ENCODE measurements around the gene MAFG. TPM values are rescaled to one million over a fixed set of nuclear protein-coding genes. Genes with fewer than 3 reads are reported as not detected.

The MAFG gene
- total and polyA plus RNA-seq, 2 of the 13 experiments (the other 11 are each of a cell fraction or from before 2014, with no cell fraction given): 14.5 to 20.0 TPM

DNA sequence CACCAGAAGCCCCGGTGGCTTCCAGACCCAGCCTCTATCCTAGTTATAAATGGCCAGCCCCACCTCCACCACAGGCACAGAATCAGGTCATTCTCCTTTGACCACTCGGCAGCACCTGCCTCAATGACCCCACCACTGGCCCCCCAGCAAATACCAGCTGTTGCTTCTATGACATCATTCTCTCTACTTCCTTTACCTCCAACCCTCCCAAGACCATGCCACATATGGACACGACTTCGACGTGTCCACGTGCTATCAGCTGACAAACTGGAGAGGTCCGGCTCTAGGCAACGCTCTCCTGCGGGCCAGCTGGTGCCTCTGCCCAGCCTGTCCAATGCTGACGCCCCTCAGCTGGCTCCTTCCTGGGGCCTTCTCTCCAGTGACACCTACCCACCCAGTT lies 42.1 kb downstream of the MAFG start:
- FAIRE-seq: no peak

GRCh38 chr17:81884968-81885367 lies 42.6 kb downstream of the MAFG start:
- Histone ChIP-seq H3K9me3 (ENCODE audit: low read length) (no peaks in the 10 kb centered on the region), H3K36me3 (replicated peaks in 1 of 2; ENCODE audit: control insufficient read depth in 1 of 2, insufficient read depth in 2 of 2, low read length in 2 of 2) (peaks cover 42 to 73% of the 10 kb centered on the region in 2 experiments), H3K27me3 (ENCODE audit: control insufficient read depth in 1 of 2, insufficient read depth in 2 of 2, low read length in 2 of 2) (no peaks in the 10 kb centered on the region), H3K4me1 (ENCODE audit: insufficient read depth, low read length) (peaks cover 16% of the 10 kb centered on the region), H3K79me2 (ENCODE audit: insufficient read depth, low read length) (peaks cover 32% of the 10 kb centered on the region), H3K9ac (ENCODE audit: insufficient read depth, low read depth, low read length) (no peak overlapping the region), H4K20me1 (ENCODE audit: insufficient read depth, low read length) (no peaks in the 10 kb centered on the region), H3K4me3 (replicated peaks in 1 of 3; ENCODE audit: insufficient read depth in 1 of 3, low read depth in 2 of 3, low read length in 3 of 3) (no peak overlapping the region), H2AFZ (ENCODE audit: low read length) (no peak overlapping the region), H3K27ac (ENCODE audit: extremely low read length, insufficient read depth, low read length) (no peak overlapping the region), H3K4me2 (ENCODE audit: low read depth, low read length) (no peak overlapping the region)
- ATAC-seq (peak; percentile 21; the same call in 2 of the 3 replicates), DNase-seq (ENCODE audit: low spot score) (no peak), FAIRE-seq (no peak)
- TF ChIP-seq ZNF431 (CRISPR knock-in tag; IDR thresholded peaks at IDR 0.05; ENCODE audit: borderline replicate concordance, low read depth): no peak
- peak; percentile 53 for TF ChIP-seq AGO2 (optimal IDR thresholded peaks at IDR 0.05; ENCODE audit: low read depth, low read length)
- no peak for TF ChIP-seq ZNF879 (CRISPR knock-in tag; IDR thresholded peaks at IDR 0.05)
- ChIA-PET CTCF (ENCODE audit: low intra/inter-chr PET ratio, low total read pairs) (no interaction called here), POLR2A (interaction anchor here (1.2 to 1.4 kb wide), 2 partner anchors 12 to 15 kb away, joined by 3 to 5 read pairs; no protein-coding TSS in a partner anchor)
- BruUV-seq (replicated peaks): no TSS peak
- intact Hi-C loops (cut with micrococcal nuclease; ENCODE audit: unreplicated experiment) (no loop called here), in situ Hi-C loops (cut with HindIII; ENCODE audit: extremely low pct_ligation_motif_present, low pct_unique_long_range_greater_than_20kb) (no loop called here)
- WGBS (ENCODE audit: low lambda C conversion rate): 100% methylated on average over 5 of the region's 5 CpGs

More for the DNA sequence above, 42.1 kb downstream of the MAFG start:
- peaks cover 0 to 1% of the 10 kb centered on the region in 2 experiments; a peak in 2 of 5 replicates for H3K27me3 ChIP-seq (ENCODE audit: control insufficient read depth in 1 of 2, insufficient read depth in 2 of 2, low read length in 2 of 2)
- peaks cover 21% of the 10 kb centered on the region for H3K4me1 ChIP-seq (ENCODE audit: insufficient read depth, low read length)
- H4K20me1 ChIP-seq (ENCODE audit: insufficient read depth, low read length): no peaks in the 10 kb centered on the region
- TF ChIP-seq ATF7 (IDR thresholded peaks at IDR 0.05) (peak; percentile 84), ATF7 (CRISPR knock-in tag; IDR thresholded peaks at IDR 0.05) (no peak), RBFOX2 (IDR thresholded peaks at IDR 0.05; ENCODE audit: low read depth, low read length) (peak; percentile 7; the same call in 1 of the 2 replicates), CREB1 (IDR thresholded peaks at IDR 0.05) (0 out of 2 replicates have a peak, but pooled peaks have one; percentile 31), CREB1 (CRISPR knock-in tag; IDR thresholded peaks at IDR 0.05) (no peak), AGO2 (optimal IDR thresholded peaks at IDR 0.05; ENCODE audit: low read depth, low read length) (peak; percentile 2), HNF4A (CRISPR knock-in tag; IDR thresholded peaks at IDR 0.05) (no peak), POLR2G (IDR thresholded peaks at IDR 0.05; ENCODE audit: low read depth, low read length) (peak; percentile 37; the same call in 1 of the 2 replicates), KAT8 (CRISPR knock-in tag; IDR thresholded peaks at IDR 0.05) (no peak)
- no peak overlapping the region for H3K4me3 ChIP-seq (replicated peaks in 1 of 3; ENCODE audit: insufficient read depth in 1 of 3, low read depth in 2 of 3, low read length in 3 of 3)
- 97% methylated on average over 10 of the region's 10 CpGs for WGBS (ENCODE audit: low lambda C conversion rate)
- no peak overlapping the region for H3K9ac ChIP-seq (ENCODE audit: insufficient read depth, low read depth, low read length)
- H3K36me3 ChIP-seq (replicated peaks in 1 of 2; ENCODE audit: control insufficient read depth in 1 of 2, insufficient read depth in 2 of 2, low read length in 2 of 2): peaks cover 42 to 73% of the 10 kb centered on the region in 2 experiments
- no peak overlapping the region for H3K27ac ChIP-seq (ENCODE audit: extremely low read length, insufficient read depth, low read length)
- H3K9me3 ChIP-seq (ENCODE audit: low read length): no peaks in the 10 kb centered on the region
- no peak; the same call in 2 of the 3 replicates for ATAC-seq
- H3K79me2 ChIP-seq (ENCODE audit: insufficient read depth, low read length): peaks cover 37% of the 10 kb centered on the region
- in situ Hi-C loops (cut with HindIII; ENCODE audit: extremely low pct_ligation_motif_present, low pct_unique_long_range_greater_than_20kb) (no loop called here), intact Hi-C loops (cut with micrococcal nuclease; ENCODE audit: unreplicated experiment) (no loop called here)
- no peak overlapping the region for H3K4me2 ChIP-seq (ENCODE audit: low read depth, low read length)
- ChIA-PET POLR2A (interaction anchor here (1.4 kb wide), 1 partner anchor 12 kb away, joined by 5 read pairs; no protein-coding TSS in a partner anchor), CTCF (ENCODE audit: low intra/inter-chr PET ratio, low total read pairs) (no interaction called here)
- no peak for DNase-seq (ENCODE audit: low spot score)
- H2AFZ ChIP-seq (ENCODE audit: low read length): no peak overlapping the region
- BruUV-seq (replicated peaks): no TSS peak

Measured in HepG2 (cell line).